ENCODE measurements around the gene KIF20B.
A peak's percentile ranks its signal among the peaks of the same experiment; 100 is the strongest.

The KIF20B gene

DNA sequence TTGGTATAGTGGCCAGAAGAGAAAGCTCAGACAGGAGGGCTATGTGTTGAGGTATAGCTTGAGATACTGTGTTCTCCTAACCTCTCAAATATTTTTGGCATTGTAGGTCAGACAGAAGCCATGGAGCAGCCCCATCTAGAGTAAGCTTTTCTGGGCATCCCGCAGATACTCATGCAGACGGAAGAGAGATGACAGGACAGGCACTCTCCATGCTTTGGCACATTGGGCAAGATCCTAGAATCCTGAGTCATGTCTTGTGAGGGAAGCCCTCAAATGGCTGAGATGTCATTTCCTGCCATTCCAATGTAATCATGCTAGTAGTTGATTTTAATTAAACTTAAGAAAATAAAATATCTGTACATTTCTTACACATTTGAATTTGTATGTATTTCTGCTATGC lies 16.8 kb upstream of the KIF20B start:
- Histone ChIP-seq H3K9ac (no peak overlapping the region), H3K4me3 (no peak overlapping the region), H3K4me2 (0 out of 22 replicates have a peak overlapping the region, but pooled peaks of 1 of the 11 experiments have one; percentile 18), H3K27ac (no peak overlapping the region), H3K9me3 (replicated peaks in 1 of 11) (no peaks in the 10 kb centered on the region), H4K20me1 (no peaks in the 10 kb centered on the region), H3K4me1 (0 out of 20 replicates have a peak, but pooled peaks cover 0 to 7% (median 0%) of the 10 kb centered on the region in 10 experiments), H3K27me3 (no peaks in the 10 kb centered on the region), H3K36me3 (no peaks in the 10 kb centered on the region)
- no peak for TF ChIP-seq Cebpa-rat (IDR thresholded peaks at IDR 0.05)

DNA sequence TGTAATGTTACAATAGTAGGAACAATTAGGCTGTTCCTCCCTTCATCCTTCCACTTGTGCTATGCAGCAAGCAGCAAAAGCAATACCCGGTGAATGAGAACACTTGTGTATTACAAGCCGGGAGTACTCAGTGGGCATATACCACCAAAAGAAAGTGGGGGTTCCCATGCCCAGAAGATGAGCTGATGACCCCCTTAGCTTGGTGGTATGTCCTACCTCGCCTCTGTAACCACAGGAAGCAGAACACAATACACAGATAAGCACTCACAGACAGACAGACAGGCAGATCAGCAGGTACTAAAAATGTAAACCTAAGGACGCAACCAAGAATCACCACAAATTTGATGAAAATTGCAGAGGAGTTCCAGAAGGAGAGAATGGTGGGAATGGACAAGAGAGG lies 15.5 kb upstream of the KIF20B start:
- H3K4me1 ChIP-seq: 0 out of 20 replicates have a peak, but pooled peaks cover 0 to 7% (median 0%) of the 10 kb centered on the region in 10 experiments
- H3K4me3 ChIP-seq: no peak overlapping the region
- H3K4me2 ChIP-seq: no peak overlapping the region
- no peaks in the 10 kb centered on the region for H3K27me3 ChIP-seq
- no peaks in the 10 kb centered on the region for H3K36me3 ChIP-seq
- no peaks in the 10 kb centered on the region for H4K20me1 ChIP-seq
- TF ChIP-seq Cebpa-rat (IDR thresholded peaks at IDR 0.05): no peak
- no peak overlapping the region for H3K27ac ChIP-seq
- H3K9me3 ChIP-seq (replicated peaks in 1 of 11): no peaks in the 10 kb centered on the region
- no peak overlapping the region for H3K9ac ChIP-seq

DNA sequence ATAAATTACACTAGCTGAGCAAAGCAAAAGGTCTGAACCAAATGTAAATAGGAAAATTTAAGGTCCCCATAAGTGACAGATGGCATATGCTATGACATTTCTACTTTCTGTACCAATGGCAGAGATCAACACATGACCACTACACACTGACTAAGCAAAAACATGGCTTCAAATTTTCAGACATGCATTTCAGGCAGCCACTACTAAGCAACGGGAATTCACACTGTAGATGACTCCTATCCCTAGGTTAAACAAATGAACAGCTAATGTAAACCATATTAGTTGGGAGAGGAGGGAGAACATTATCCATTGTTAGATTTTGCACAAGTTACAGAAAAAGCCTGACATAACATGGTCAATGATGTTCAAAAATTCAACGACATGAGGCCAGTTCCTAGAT lies 11.4 kb upstream of the KIF20B start:
- Histone ChIP-seq H3K27ac (no peak overlapping the region), H3K9ac (no peak overlapping the region), H3K4me1 (no peaks in the 10 kb centered on the region), H4K20me1 (no peaks in the 10 kb centered on the region), H3K27me3 (no peaks in the 10 kb centered on the region), H3K4me3 (no peak overlapping the region), H3K36me3 (no peaks in the 10 kb centered on the region), H3K9me3 (replicated peaks in 1 of 11) (no peaks in the 10 kb centered on the region), H3K4me2 (no peak overlapping the region)
- TF ChIP-seq Cebpa-rat (IDR thresholded peaks at IDR 0.05): no peak

DNA sequence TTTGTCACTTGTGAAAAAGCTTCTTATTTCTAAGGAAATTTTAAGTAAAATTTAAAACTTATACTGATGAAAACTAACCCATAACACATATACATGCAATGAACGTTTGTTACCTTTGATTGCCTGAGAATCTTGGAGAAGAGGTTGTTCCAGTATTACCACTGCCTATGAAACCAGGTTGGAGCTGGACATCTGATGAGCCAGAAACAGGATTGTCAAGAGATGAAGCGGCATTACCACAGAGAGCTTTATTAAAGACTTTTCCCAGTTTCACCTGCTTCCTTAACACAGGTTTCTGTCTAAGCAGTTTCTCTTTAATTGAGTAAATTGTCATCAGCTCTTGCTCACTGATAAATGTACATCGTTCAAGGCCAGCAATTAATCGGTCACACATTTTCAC lies 9.0 kb upstream of the KIF20B start:
- H3K4me3 ChIP-seq: no peak overlapping the region
- no peaks in the 10 kb centered on the region for H3K9me3 ChIP-seq (replicated peaks in 1 of 11)

DNA sequence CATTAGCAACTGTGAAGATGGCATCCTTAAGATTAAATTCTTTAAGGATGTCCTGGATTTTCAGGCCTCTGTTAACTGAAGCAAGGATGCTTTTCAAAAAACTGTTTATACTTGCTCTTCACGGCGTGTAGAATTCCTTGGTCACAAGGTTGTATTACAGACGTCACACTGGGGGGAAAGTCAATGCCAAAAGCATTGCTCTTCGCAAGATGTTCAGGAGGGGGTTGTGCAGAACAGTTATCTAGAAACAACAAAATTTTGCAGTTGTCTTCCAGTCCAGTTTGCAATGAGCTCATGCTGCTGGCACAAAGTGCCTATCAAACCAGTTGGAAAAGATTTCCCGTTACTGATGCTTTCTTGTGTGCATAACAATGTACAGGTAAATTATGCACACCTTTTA lies 8.2 kb upstream of the KIF20B start:
- H3K9ac ChIP-seq: no peak overlapping the region
- no peak for TF ChIP-seq Cebpa-rat (IDR thresholded peaks at IDR 0.05)

More for the DNA sequence above, 9.0 kb upstream of the KIF20B start:
- no peaks in the 10 kb centered on the region for H4K20me1 ChIP-seq
- no peaks in the 10 kb centered on the region for H3K27me3 ChIP-seq
- H3K4me1 ChIP-seq: 0 out of 20 replicates have a peak, but pooled peaks cover 0 to 5% (median 0%) of the 10 kb centered on the region in 10 experiments
- H3K4me2 ChIP-seq: no peak overlapping the region
- no peak overlapping the region for H3K27ac ChIP-seq
- no peak for TF ChIP-seq Cebpa-rat (IDR thresholded peaks at IDR 0.05)
- no peak overlapping the region for H3K9ac ChIP-seq
- H3K36me3 ChIP-seq: no peaks in the 10 kb centered on the region

DNA sequence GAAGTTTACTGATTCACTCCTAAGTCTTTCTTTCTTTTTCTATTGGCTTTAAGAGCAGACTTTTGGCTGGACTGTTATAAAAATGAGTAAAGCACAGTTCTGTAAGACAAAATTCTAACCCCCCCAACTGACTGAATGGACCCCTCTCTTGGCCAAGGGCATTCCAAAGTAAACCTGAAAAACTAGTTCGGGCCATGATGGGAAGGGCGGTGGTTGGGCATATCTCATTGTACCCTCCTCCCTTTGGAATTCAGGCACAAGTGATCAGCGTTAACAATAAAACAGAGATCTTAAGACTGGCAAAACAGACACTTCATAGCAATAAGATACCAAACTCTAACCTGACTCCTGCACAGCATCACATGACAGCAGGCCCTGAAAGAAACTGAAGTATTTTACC lies 6.1 kb upstream of the KIF20B start:
- H3K9ac ChIP-seq: no peak overlapping the region
- H3K27ac ChIP-seq: no peak overlapping the region
- no peak overlapping the region for H3K4me3 ChIP-seq
- H4K20me1 ChIP-seq: no peaks in the 10 kb centered on the region
- peaks cover 0 to 6% (median under 1%) of the 10 kb centered on the region in 10 experiments; a peak in 3 of 20 replicates for H3K4me1 ChIP-seq
- no peak for TF ChIP-seq Cebpa-rat (IDR thresholded peaks at IDR 0.05)
- H3K9me3 ChIP-seq (replicated peaks in 1 of 11): no peaks in the 10 kb centered on the region
- H3K4me2 ChIP-seq: no peak overlapping the region; a peak in 1 of 22 replicates
- H3K27me3 ChIP-seq: no peaks in the 10 kb centered on the region
- H3K36me3 ChIP-seq: no peaks in the 10 kb centered on the region

More for the DNA sequence above, 8.2 kb upstream of the KIF20B start:
- H4K20me1 ChIP-seq: no peaks in the 10 kb centered on the region
- H3K4me2 ChIP-seq: no peak overlapping the region
- no peak overlapping the region for H3K27ac ChIP-seq
- H3K9me3 ChIP-seq (replicated peaks in 1 of 11): no peaks in the 10 kb centered on the region
- H3K36me3 ChIP-seq: no peaks in the 10 kb centered on the region
- 0 out of 20 replicates have a peak, but pooled peaks cover 0 to 5% (median 0%) of the 10 kb centered on the region in 10 experiments for H3K4me1 ChIP-seq
- no peak overlapping the region for H3K4me3 ChIP-seq
- no peaks in the 10 kb centered on the region for H3K27me3 ChIP-seq

DNA sequence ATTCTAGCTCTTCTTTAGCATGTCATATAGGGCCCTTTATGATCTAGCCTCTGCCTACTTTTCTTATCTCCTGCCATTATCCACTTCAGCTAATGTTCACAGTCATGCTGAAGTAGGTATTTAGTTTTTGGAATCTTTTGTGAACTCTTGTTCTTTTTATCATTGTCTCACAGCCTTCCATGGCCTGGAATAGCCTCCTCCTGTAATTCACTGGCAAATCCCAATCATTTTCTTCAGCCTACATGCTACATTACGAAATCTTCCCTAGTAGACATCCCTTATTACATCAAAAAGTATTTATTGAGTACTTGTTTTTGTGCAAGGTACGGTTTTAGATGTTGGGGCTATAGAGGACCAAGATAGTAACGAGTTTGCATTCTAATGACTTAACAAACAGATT lies 3.4 kb upstream of the KIF20B start:
- Histone ChIP-seq H3K4me2 (no peak overlapping the region), H3K4me1 (peaks cover 6 to 21% (median 14%) of the 10 kb centered on the region in 10 experiments; a peak in 19 of 20 replicates), H3K9me3 (replicated peaks in 1 of 11) (no peaks in the 10 kb centered on the region), H3K27ac (no peak overlapping the region), H3K27me3 (no peaks in the 10 kb centered on the region), H3K9ac (no peak overlapping the region), H4K20me1 (peaks cover 0 to 9% (median 0%) of the 10 kb centered on the region in 11 experiments; a peak in 2 of 22 replicates), H3K4me3 (no peak overlapping the region), H3K36me3 (no peaks in the 10 kb centered on the region)
- no peak for TF ChIP-seq Cebpa-rat (IDR thresholded peaks at IDR 0.05)

DNA sequence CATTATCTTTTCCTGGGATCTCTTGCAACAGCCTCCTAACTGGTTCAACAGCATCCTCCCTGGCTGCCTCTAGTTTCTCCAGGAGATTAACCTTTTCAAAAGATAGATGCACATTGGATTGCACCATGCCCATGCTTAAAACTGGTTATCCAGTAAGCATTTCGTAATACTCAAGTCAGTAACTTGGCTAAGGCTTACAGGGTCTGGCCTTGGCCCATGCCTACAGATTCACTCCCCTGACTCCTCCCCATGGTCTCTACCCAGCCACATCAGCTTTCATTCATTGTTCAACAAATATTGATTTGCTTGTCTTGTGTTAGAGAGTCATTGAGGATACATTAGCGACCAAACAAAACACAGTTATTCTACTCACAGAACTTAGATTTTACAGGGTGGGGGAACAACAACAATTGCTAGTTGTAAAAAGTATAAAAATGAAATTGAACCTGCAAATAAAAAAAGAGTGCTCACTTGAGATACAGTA lies 1.8 kb upstream of the KIF20B start:
- H3K36me3 ChIP-seq: peaks cover 0 to 5% (median 1%) of the 10 kb centered on the region in 11 experiments; a peak in 6 of 22 replicates

DNA sequence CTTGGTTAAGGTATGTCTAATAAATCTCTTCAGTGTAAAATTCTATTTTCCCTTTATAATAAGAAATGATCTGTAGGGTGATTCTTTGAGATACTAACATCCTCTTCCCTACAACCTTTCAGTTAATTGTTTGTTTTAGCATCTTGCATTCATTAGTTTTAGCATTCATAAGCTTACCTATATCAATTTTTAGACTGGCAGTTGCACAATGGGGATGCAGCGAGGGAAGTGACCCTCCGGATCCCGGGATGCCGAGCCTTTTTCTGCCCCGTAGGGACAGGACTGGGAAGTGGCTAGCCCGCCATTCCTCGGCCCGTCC lies 508 bp upstream of the KIF20B start:
- H3K4me1 ChIP-seq: peaks cover 18 to 46% (median 36%) of the 10 kb centered on the region in 10 experiments; a peak in 19 of 20 replicates
- H4K20me1 ChIP-seq: peaks cover 0 to 12% (median 0%) of the 10 kb centered on the region in 11 experiments; a peak in 8 of 22 replicates
- peaks cover 0 to 17% (median 11%) of the 10 kb centered on the region in 11 experiments; a peak in 10 of 22 replicates for H3K36me3 ChIP-seq
- H3K27ac ChIP-seq: peak overlapping the region; percentile 22 to 91 (median 80); a peak in 21 of 22 replicates
- peak overlapping the region; percentile 73 to 89 (median 81) for H3K4me3 ChIP-seq
- no peaks in the 10 kb centered on the region for H3K9me3 ChIP-seq (replicated peaks in 1 of 11)
- H3K9ac ChIP-seq: peak overlapping the region; percentile 71 to 90 (median 82)
- no peaks in the 10 kb centered on the region for H3K27me3 ChIP-seq
- no peak for TF ChIP-seq Cebpa-rat (IDR thresholded peaks at IDR 0.05)
- peak overlapping the region; percentile 79 to 91 (median 84) for H3K4me2 ChIP-seq

More for the DNA sequence above, 1.8 kb upstream of the KIF20B start:
- Histone ChIP-seq H3K9me3 (replicated peaks in 1 of 11) (no peaks in the 10 kb centered on the region), H3K27me3 (no peaks in the 10 kb centered on the region), H3K4me1 (peaks cover 13 to 33% (median 27%) of the 10 kb centered on the region in 10 experiments; a peak in 19 of 20 replicates), H3K4me3 (no peak overlapping the region), H3K4me2 (no peak overlapping the region), H3K27ac (no peak overlapping the region), H4K20me1 (peaks cover 0 to 9% (median 0%) of the 10 kb centered on the region in 11 experiments; a peak in 7 of 22 replicates), H3K9ac (no peak overlapping the region)
- TF ChIP-seq Cebpa-rat (IDR thresholded peaks at IDR 0.05): peak in 3 of 11 experiments; percentile 14 to 81 (median 57); a peak in 4 of 22 replicates

DNA sequence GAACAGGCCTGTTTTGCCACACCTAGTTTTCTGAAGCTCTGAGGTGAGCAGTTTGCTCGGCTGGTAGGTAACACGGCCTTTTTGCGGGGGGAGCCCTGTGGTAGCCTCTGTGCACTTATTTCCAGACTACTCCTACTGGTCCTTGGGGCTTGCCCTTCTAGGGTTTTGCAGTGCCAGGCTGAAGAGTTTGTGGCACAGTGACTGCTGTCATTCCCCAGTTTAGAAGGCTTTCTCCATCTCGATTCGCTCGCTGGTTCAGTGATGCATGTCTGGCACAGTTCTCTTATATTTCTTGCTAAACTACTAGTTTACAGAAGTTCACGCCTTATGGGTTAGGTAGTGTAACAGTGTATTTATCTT lies 711 bp downstream of the KIF20B start:
- no peaks in the 10 kb centered on the region for H3K9me3 ChIP-seq (replicated peaks in 1 of 11)
- peak overlapping the region; percentile 71 to 90 (median 82) for H3K9ac ChIP-seq
- H3K4me3 ChIP-seq: peak overlapping the region; percentile 73 to 89 (median 81)
- peaks cover 0 to 30% (median 17%) of the 10 kb centered on the region in 11 experiments; a peak in 10 of 22 replicates for H3K36me3 ChIP-seq
- TF ChIP-seq Cebpa-rat (IDR thresholded peaks at IDR 0.05): no peak
- peaks cover 20 to 53% (median 43%) of the 10 kb centered on the region in 10 experiments; a peak in 19 of 20 replicates for H3K4me1 ChIP-seq
- peak overlapping the region in 10 of 11 experiments; percentile 69 to 91 (median 80); a peak in 20 of 22 replicates for H3K27ac ChIP-seq
- H3K4me2 ChIP-seq: peak overlapping the region; percentile 76 to 94 (median 92)
- peaks cover 0 to 12% (median 8%) of the 10 kb centered on the region in 11 experiments; a peak in 9 of 22 replicates for H4K20me1 ChIP-seq
- no peaks in the 10 kb centered on the region for H3K27me3 ChIP-seq
